GM12878 (cell line): ENCODE measurements around the gene SPAAR. TPM values are rescaled to one million over a fixed set of nuclear protein-coding genes. Genes with fewer than 3 reads are reported as not detected.
A peak's percentile ranks its signal among the peaks of the same experiment; 100 is the strongest.

Experiments used
- ATAC-seq: fragments of 200-7000 bp; cut with Tn5 transposase; 3 replicates; pipeline ENCODE4 v1.9.1; 2020; ENCODE audit warnings: mild to moderate bottlenecking, moderate library complexity
- BruUV-seq: library from RNA; stranded (reverse); fragments of 400-500 nt; replicated peaks from 2 replicates; lab custom pipeline; 2021; lab: Mats Ljungman, UMichigan
- CTCF ChIA-PET: fragments of 300-600 bp; sonication (Branson Sonifier 250); formaldehyde crosslinking; extraction: SDS; loops from one replicate; lab custom pipeline; 2021; ENCODE audit warnings: inconsistent platforms; lab: Yijun Ruan, JAX
- POLR2A ChIA-PET: fragments of 350-600 bp; formaldehyde crosslinking; extraction: SDS; loops from one replicate; lab custom pipeline; 2021; ENCODE audit warnings: inconsistent platforms; lab: Charles Lee
- RAD21 ChIA-PET: fragments of 300-600 bp; sonication (Branson Sonifier 250); formaldehyde crosslinking; loops from one replicate; lab custom pipeline; 2023; ENCODE audit warnings: antibody characterized with exemption; ENCODE audit not compliant: unreplicated experiment; lab: Charles Lee
- SMC1A ChIA-PET: fragments of 300-600 bp; sonication (Branson Sonifier 250); formaldehyde crosslinking; loops from one replicate; lab custom pipeline; 2023; ENCODE audit not compliant: unreplicated experiment, uncharacterized antibody; lab: Charles Lee
- DNase-seq: peaks from one replicate; pipeline ENCODE4 v3.0.0-alpha.2; 2011; ENCODE audit warnings: low read depth, low spot score
- FAIRE-seq: peaks from 3 replicates; lab custom pipeline; 2011; peaks lifted over from hg19 to GRCh38; lab: Jason Lieb, UNC
- H2AFZ ChIP-seq: 2 replicates; pipeline ENCODE4 v1.6.0; 2011; ENCODE audit warnings: low read depth, low read length, control low read depth; ENCODE audit not compliant: control insufficient read depth
- H3K27ac ChIP-seq: 2 replicates; pipeline ENCODE4 v1.5.1; 2011; ENCODE audit warnings: control low read depth; ENCODE audit not compliant: control insufficient read depth, insufficient read depth
- H3K27me3 ChIP-seq, 2 experiments: replicated peaks in 1 of 2; 2 replicates each; pipeline versions ENCODE4 v1.6.0 to v1.6.1; 2011; ENCODE audit warnings: low read length in 1 of 2; ENCODE audit not compliant: control insufficient read depth in 2 of 2, insufficient read depth in 2 of 2
- H3K36me3 ChIP-seq, 2 experiments: 2 replicates each; pipeline ENCODE4 v1.5.1; 2011; ENCODE audit warnings: low read length in 1 of 2; ENCODE audit not compliant: control insufficient read depth in 2 of 2, insufficient read depth in 2 of 2
- H3K4me1 ChIP-seq: 2 replicates; pipeline ENCODE4 v1.6.1; 2011; ENCODE audit warnings: mild to moderate bottlenecking, low read length, moderate library complexity, mixed read lengths; ENCODE audit not compliant: control insufficient read depth, insufficient read depth
- H3K4me2 ChIP-seq: 2 replicates; pipeline ENCODE4 v1.6.0; 2011; ENCODE audit warnings: control low read depth; ENCODE audit not compliant: control insufficient read depth, insufficient read depth
- H3K4me3 ChIP-seq: fragments of 200-600 bp; sonication (generic); 2 replicates; pipeline ENCODE4 v1.5.1; 2016
- H3K79me2 ChIP-seq: 2 replicates; pipeline ENCODE4 v1.6.0; 2011; ENCODE audit warnings: low read length; ENCODE audit not compliant: control insufficient read depth, insufficient read depth
- H3K9ac ChIP-seq: 2 replicates; pipeline ENCODE4 v1.8.0; 2011; ENCODE audit warnings: low read length, control low read depth, mixed read lengths; ENCODE audit not compliant: control insufficient read depth, insufficient read depth
- H3K9me3 ChIP-seq: replicated peaks from 3 replicates; pipeline ENCODE4 v1.5.1; 2011; ENCODE audit warnings: mild to moderate bottlenecking, low read length; ENCODE audit not compliant: control insufficient read depth, insufficient read depth
- H4K20me1 ChIP-seq: 2 replicates; pipeline ENCODE4 v1.6.0; 2011; ENCODE audit not compliant: control insufficient read depth, insufficient read depth
- ATF2 ChIP-seq: IDR thresholded peaks from 2 replicates; pipeline ENCODE4 v1.6.1; 2012; ENCODE audit warnings: low read length, inconsistent platforms
- BACH1 ChIP-seq: fragments of 450-650 bp; IDR thresholded peaks from 2 replicates; pipeline ENCODE4 v1.6.1; 2017; ENCODE audit warnings: mild to moderate bottlenecking, borderline replicate concordance
- CUX1 ChIP-seq: IDR thresholded peaks from 2 replicates; pipeline ENCODE4 v1.6.1; 2012; ENCODE audit warnings: improper control_type of control experiment, low read depth, low read length; ENCODE audit not compliant: insufficient replicate concordance
- FOXM1 ChIP-seq: IDR thresholded peaks from 2 replicates; pipeline ENCODE4 v1.6.1; 2012; ENCODE audit warnings: low read depth, mild to moderate bottlenecking, inconsistent platforms, low read length, moderate library complexity
- HSF1 ChIP-seq: fragments of 150-350 bp; IDR thresholded peaks from 2 replicates; pipeline ENCODE4 v1.6.1; 2014; ENCODE audit warnings: mild to moderate bottlenecking, low read depth, low read length
- SRF ChIP-seq, 2 experiments: IDR thresholded peaks; 2 replicates each; pipeline ENCODE4 v1.6.1; 2011; ENCODE audit warnings: low read depth in 2 of 2, low read length in 2 of 2, mild to moderate bottlenecking in 1 of 2, moderate library complexity in 1 of 2
- WGBS: methylation state at CpG from one replicate; pipeline ENCODE4 v1.1.6; 2016; ENCODE audit warnings: low lambda C conversion rate; ENCODE audit not compliant: insufficient replicate concordance, insufficient coverage; ENCODE audit errors: missing lambda C conversion rate; 5-methylcytosine and 5-hydroxymethylcytosine counted together
- in situ Hi-C: fragments of 300-500 bp; cut with MboI; formaldehyde crosslinking; loops from 9 replicates; pipeline ENCODE4 v1.14.3; 2018; ENCODE audit warnings: mixed read lengths
- intact Hi-C: fragments of 100-400 bp; cut with micrococcal nuclease; formaldehyde crosslinking; loops from one replicate; pipeline ENCODE4 v1.14.2; 2022; ENCODE audit not compliant: unreplicated experiment
- polyA plus RNA-seq, 11 experiments: library from polyadenylated mRNA; depleted of rRNA in 4 of 11; unstranded in 6 of 11; stranded (reverse) in 5 of 11; fragments of >200 nt; fragmentation: Nextera tagmentation in 4 of 11; fragmentation: Illumina TruSeq in 1 of 11; extraction: Ambion mirVana in 4 of 11; extraction: Trizol in 1 of 11; gene quantifications; 1 replicate in 1 of 11; 2 replicates in 10 of 11; pipeline versions ENCODE4 v1.2.1 to v1.2.3, GENCODE V29; 2011 to 2016; ENCODE audit warnings: inconsistent platforms in 2 of 11, missing spikeins in 2 of 11, low read depth in 1 of 11
- total RNA-seq, 4 experiments: library from RNA; depleted of rRNA in 3 of 4; stranded (reverse); fragments of >200 nt in 3 of 4; fragmentation: Illumina TruSeq in 1 of 4; extraction: Trizol in 1 of 4; gene quantifications; 2 replicates each; pipeline versions ENCODE4 v1.2.1 to v1.2.3, GENCODE V29; 2013 to 2021

Gene SPAAR
- total and polyA plus RNA-seq, 10 of the 15 experiments (the other 5 are each of a cell fraction or from before 2014, with no cell fraction given) = not detected

GRCh38 chr9:35923598-35923926 is 14.3 kb downstream of the SPAAR start:
- Histone ChIP-seq H3K4me2 (no peak overlapping the region), H3K79me2 (no peaks in the 10 kb centered on the region), H3K27me3 (no peaks in the 10 kb centered on the region; a peak in 2 of 4 replicates), H3K9me3 (no peaks in the 10 kb centered on the region), H4K20me1 (no peaks in the 10 kb centered on the region), H3K36me3 (no peaks in the 10 kb centered on the region), H3K4me3 (no peak overlapping the region), H3K9ac (no peak overlapping the region), H2AFZ (no peak overlapping the region), H3K4me1 (no peaks in the 10 kb centered on the region), H3K27ac (no peak overlapping the region)
- intact Hi-C loops (no loop called here), in situ Hi-C loops (no loop called here)
- CTCF ChIA-PET = interaction anchor here (1.1 to 1.7 kb wide), 3 partner anchors 20 to 26 kb away, joined by 4 to 7 read pairs (median 4); no protein-coding TSS in a partner anchor
- ATAC-seq (no peak), DNase-seq (no peak), FAIRE-seq (no peak)
- RAD21 ChIA-PET = no interaction called here
- BruUV-seq = no TSS peak
- POLR2A ChIA-PET = no interaction called here
- 94% methylated on average over 1 of the region's 1 CpG for WGBS
- no peak for TF ChIP-seq FOXM1
- SMC1A ChIA-PET = interaction anchor here (0.6 kb wide), 1 partner anchor 475 kb away, joined by 3 read pairs; no protein-coding TSS in a partner anchor

- no peaks in the 10 kb centered on the region; a peak in 2 of 4 replicates for H3K27me3 ChIP-seq
- no peaks in the 10 kb centered on the region for H3K9me3 ChIP-seq
- FAIRE-seq (peak; percentile 13), DNase-seq (no peak), ATAC-seq (no peak)
- no peak overlapping the region for H3K9ac ChIP-seq
- SMC1A ChIA-PET = interaction anchor here (0.7 kb wide), 1 partner anchor 35 kb away, joined by 3 read pairs; no protein-coding TSS in a partner anchor
- CTCF ChIA-PET = interaction anchor here (1.1 to 1.7 kb wide), 3 partner anchors 20 to 26 kb away, joined by 4 to 7 read pairs (median 4); no protein-coding TSS in a partner anchor
- BruUV-seq = no TSS peak
- POLR2A ChIA-PET = no interaction called here
- no peaks in the 10 kb centered on the region for H4K20me1 ChIP-seq
- H3K27ac ChIP-seq = no peak overlapping the region
- no peaks in the 10 kb centered on the region for H3K79me2 ChIP-seq
- in situ Hi-C loops = no loop called here
- no peak overlapping the region for H3K4me3 ChIP-seq
- RAD21 ChIA-PET = no interaction called here
- no peak overlapping the region for H2AFZ ChIP-seq
- WGBS = 55% methylated on average over 9 of the region's 9 CpGs
- no peaks in the 10 kb centered on the region for H3K36me3 ChIP-seq
- intact Hi-C loops = no loop called here
- no peaks in the 10 kb centered on the region for H3K4me1 ChIP-seq
- no peak overlapping the region for H3K4me2 ChIP-seq
- TF ChIP-seq CUX1 (no peak), HSF1 (no peak), ATF2 (no peak), SRF (IDR thresholded peaks at IDR 0.05; ENCODE audit: low read depth in 2 of 2, low read length in 2 of 2) (no peak), BACH1 (no peak)
These were observed 14.9 kb downstream of the SPAAR start for GRCh38 chr9:35923927-35924763.
